Measurements from ENCODE around the gene NUP214. TPM values are rescaled to one million over a fixed set of nuclear protein-coding genes. Genes with fewer than 3 reads are reported as not detected.

Gene NUP214
- total RNA-seq, 1 experiment from 2014 or later: 52.3 TPM

DNA sequence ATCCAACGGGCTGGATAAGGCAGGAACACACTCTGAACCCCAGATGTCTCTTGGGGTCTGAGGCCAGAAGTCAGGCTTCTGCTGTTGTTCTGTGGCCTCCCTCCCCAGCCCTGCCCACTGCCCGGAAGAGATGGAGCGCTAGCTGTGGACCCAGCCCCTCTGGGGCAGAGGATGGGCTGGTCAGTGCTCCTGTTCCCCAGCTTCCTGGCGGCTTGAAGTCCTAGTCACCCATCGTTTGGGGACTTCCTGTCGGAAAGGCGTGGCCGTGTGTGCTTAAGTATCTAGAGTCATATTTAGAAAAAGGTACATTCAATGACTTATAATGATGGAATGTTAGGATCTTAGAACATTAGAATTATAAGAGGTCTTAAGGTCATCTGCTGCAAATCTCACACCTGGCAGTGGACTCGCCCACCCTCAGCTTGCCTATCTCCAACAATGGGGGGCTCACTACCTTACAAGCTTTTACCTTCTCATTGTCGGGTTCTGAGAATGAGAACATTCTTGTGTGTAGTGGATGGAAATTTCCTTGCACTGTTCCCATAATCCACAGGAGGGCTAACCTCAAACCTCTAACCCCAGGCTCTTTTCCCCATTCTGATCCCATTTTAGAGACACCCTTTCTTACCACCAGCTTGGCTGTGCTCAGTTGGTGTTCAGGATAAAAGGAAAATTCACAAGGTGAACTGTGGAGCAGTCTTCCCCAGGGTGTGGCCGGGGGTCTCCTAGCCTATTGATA lies 42.4 kb upstream of the NUP214 start:
- DNase-seq: no peak
- Histone ChIP-seq H3K9me3 (no peaks in the 10 kb centered on the region), H3K4me1 (no peaks in the 10 kb centered on the region), H3K4me3 (ENCODE audit: low read depth, low read length) (no peak overlapping the region), H3K36me3 (ENCODE audit: control insufficient read depth, insufficient read depth, low read length) (no peaks in the 10 kb centered on the region), H3K27me3 (replicated peaks; ENCODE audit: control insufficient read depth, insufficient read depth, low read length) (no peaks in the 10 kb centered on the region)
- H3K9me3 Mint-ChIP-seq (ENCODE audit: unreplicated experiment): no peaks in the 10 kb centered on the region
- TF ChIP-seq, protein P1, sequence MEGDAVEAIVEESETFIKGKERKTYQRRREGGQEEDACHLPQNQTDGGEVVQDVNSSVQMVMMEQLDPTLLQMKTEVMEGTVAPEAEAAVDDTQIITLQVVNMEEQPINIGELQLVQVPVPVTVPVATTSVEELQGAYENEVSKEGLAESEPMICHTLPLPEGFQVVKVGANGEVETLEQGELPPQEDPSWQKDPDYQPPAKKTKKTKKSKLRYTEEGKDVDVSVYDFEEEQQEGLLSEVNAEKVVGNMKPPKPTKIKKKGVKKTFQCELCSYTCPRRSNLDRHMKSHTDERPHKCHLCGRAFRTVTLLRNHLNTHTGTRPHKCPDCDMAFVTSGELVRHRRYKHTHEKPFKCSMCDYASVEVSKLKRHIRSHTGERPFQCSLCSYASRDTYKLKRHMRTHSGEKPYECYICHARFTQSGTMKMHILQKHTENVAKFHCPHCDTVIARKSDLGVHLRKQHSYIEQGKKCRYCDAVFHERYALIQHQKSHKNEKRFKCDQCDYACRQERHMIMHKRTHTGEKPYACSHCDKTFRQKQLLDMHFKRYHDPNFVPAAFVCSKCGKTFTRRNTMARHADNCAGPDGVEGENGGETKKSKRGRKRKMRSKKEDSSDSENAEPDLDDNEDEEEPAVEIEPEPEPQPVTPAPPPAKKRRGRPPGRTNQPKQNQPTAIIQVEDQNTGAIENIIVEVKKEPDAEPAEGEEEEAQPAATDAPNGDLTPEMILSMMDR (IDR thresholded peaks at IDR 0.05; ENCODE audit: insufficient read depth in 1 of 2, low read depth in 1 of 2, low read length in 1 of 2, severe bottlenecking in 1 of 2, unreplicated experiment in 1 of 2): peak in 1 of 2 experiments; percentile 24
- no peak overlapping the region for H3K27ac Mint-ChIP-seq (ENCODE audit: unreplicated experiment)
- intact Hi-C loops (cut with micrococcal nuclease; ENCODE audit: unreplicated experiment): no loop called here
- H3K27me3 Mint-ChIP-seq (ENCODE audit: insufficient read depth, unreplicated experiment): no peaks in the 10 kb centered on the region
- no peaks in the 10 kb centered on the region for H3K4me1 Mint-ChIP-seq (ENCODE audit: low read depth, unreplicated experiment)
- no peaks in the 10 kb centered on the region for H3K36me3 Mint-ChIP-seq (ENCODE audit: insufficient read depth, unreplicated experiment)
- BruUV-seq (replicated peaks): no TSS peak
- CTCF ChIA-PET: no interaction called here
- H3K4me3 Mint-ChIP-seq (ENCODE audit: unreplicated experiment): no peak overlapping the region
- POLR2A ChIA-PET: no interaction called here

DNA sequence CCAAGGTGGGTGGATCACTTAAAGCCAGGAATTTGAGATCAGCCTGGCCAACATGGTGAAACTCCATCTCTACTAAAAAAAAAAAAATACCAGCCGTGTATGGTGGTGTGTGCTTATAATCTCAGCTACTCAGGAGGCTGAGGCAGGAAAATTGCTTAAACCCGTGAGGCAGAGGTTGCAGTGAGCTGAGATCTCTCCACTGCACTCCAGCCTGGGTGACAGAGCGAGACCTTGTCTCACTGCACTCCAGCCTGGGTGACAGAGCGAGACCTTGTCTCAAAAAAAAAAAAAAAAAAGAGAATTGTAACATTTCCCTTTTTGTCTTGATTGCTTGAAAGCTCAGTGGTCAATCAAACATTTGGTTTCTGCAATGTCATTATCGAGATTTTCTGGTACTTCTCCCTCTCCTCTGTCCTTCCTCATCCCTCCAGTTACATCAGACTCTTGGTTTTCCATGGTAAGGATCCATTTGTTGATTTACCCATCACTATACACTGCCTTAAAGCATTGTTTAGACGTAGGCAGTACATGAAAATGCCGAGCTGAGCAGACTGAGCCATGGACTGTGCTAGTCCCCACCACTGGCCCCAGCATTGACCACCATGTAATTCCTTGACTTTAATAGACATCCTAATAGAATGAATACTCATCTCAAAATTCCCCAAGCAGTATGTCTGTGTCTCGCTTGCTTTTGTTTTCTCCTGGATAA lies 40.6 kb upstream of the NUP214 start:
- H3K9me3 ChIP-seq: no peaks in the 10 kb centered on the region
- POLR2A ChIA-PET: interaction anchor here (0.6 kb wide), 1 partner anchor 979 kb away, joined by 3 read pairs; no protein-coding TSS in a partner anchor
- no TSS peak for BruUV-seq (replicated peaks)
- no peak for DNase-seq
- Mint-ChIP-seq H3K9me3 (ENCODE audit: unreplicated experiment) (no peaks in the 10 kb centered on the region), H3K27me3 (ENCODE audit: insufficient read depth, unreplicated experiment) (no peaks in the 10 kb centered on the region), H3K36me3 (ENCODE audit: insufficient read depth, unreplicated experiment) (no peaks in the 10 kb centered on the region), H3K4me3 (ENCODE audit: unreplicated experiment) (no peak overlapping the region), H3K4me1 (ENCODE audit: low read depth, unreplicated experiment) (no peaks in the 10 kb centered on the region), H3K27ac (ENCODE audit: unreplicated experiment) (no peak overlapping the region)
- intact Hi-C loops (cut with micrococcal nuclease; ENCODE audit: unreplicated experiment): no loop called here
- CTCF ChIA-PET: no interaction called here
- H3K27me3 ChIP-seq (replicated peaks; ENCODE audit: control insufficient read depth, insufficient read depth, low read length): no peaks in the 10 kb centered on the region
- H3K4me1 ChIP-seq: no peaks in the 10 kb centered on the region
- H3K36me3 ChIP-seq (ENCODE audit: control insufficient read depth, insufficient read depth, low read length): no peaks in the 10 kb centered on the region
- TF ChIP-seq, protein P1 (IDR thresholded peaks at IDR 0.05; ENCODE audit: insufficient read depth in 1 of 2, low read depth in 1 of 2, low read length in 1 of 2, severe bottlenecking in 1 of 2, unreplicated experiment in 1 of 2): no peak
- H3K4me3 ChIP-seq (ENCODE audit: low read depth, low read length): no peak overlapping the region

DNA sequence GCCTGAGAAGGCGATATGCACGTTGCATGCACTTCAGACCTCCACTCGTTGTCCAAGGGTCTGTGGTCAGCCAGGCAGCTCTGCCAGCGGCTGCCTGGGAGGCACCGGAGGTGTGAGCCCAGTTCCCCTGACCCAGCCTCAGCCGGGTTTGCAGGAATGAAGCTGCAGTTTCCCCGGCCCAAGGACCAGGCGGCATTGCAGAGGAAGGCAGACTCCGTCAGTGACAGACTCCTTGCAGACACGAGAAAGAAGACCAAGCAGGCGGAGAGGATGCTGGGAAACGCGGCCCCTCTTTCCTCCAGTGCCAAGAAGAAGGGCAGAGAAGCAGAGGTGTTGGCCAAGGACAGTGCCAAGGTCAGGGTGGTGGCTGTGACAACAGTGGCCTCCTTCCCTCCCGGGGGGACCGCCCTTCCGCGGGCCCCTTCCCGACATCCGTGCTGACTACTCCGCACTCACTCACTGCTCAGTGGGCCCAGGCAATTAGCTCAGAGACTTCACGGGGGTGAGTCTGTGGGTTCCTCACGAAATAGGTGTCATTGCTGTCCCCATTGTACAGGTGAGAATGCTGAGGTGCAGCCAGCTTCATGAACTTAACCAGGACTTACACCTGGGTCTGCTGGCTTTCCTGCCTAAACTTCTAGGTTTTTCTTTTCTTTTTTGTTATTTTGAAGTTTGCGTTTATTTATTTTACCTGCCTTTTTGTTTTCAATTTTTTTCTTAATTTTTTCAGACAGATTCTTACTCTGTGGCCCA lies 39.8 kb upstream of the NUP214 start:
- ChIA-PET CTCF (no interaction called here), POLR2A (interaction anchor here (0.6 kb wide), 1 partner anchor 978 kb away, joined by 3 read pairs; no protein-coding TSS in a partner anchor)
- Histone ChIP-seq H3K4me3 (ENCODE audit: low read depth, low read length) (no peak overlapping the region), H3K4me1 (no peaks in the 10 kb centered on the region), H3K27me3 (replicated peaks; ENCODE audit: control insufficient read depth, insufficient read depth, low read length) (no peaks in the 10 kb centered on the region), H3K36me3 (ENCODE audit: control insufficient read depth, insufficient read depth, low read length) (no peaks in the 10 kb centered on the region), H3K9me3 (no peaks in the 10 kb centered on the region)
- BruUV-seq (replicated peaks): no TSS peak
- intact Hi-C loops (cut with micrococcal nuclease; ENCODE audit: unreplicated experiment): no loop called here
- no peaks in the 10 kb centered on the region for H3K27me3 Mint-ChIP-seq (ENCODE audit: insufficient read depth, unreplicated experiment)
- no peaks in the 10 kb centered on the region for H3K4me1 Mint-ChIP-seq (ENCODE audit: low read depth, unreplicated experiment)
- TF ChIP-seq, protein P1 (IDR thresholded peaks at IDR 0.05; ENCODE audit: insufficient read depth in 1 of 2, low read depth in 1 of 2, low read length in 1 of 2, severe bottlenecking in 1 of 2, unreplicated experiment in 1 of 2): no peak
- DNase-seq: no peak
- no peaks in the 10 kb centered on the region for H3K9me3 Mint-ChIP-seq (ENCODE audit: unreplicated experiment)
- H3K27ac Mint-ChIP-seq (ENCODE audit: unreplicated experiment): peak overlapping the region; percentile 42
- no peak overlapping the region for H3K4me3 Mint-ChIP-seq (ENCODE audit: unreplicated experiment)
- H3K36me3 Mint-ChIP-seq (ENCODE audit: insufficient read depth, unreplicated experiment): no peaks in the 10 kb centered on the region
